NT2/D1 (cell line): ENCODE measurements around the gene CADM2.
"Not testable (repeated sequence)": the region's sequence is repeated elsewhere in the genome, so short reads cannot be mapped to it uniquely, and the experiment has no call there.

Experiments
- DNase-seq: peaks from one replicate; pipeline ENCODE4 v3.0.0-alpha.2; 2011; ENCODE audit warnings: low read depth, low spot score
- H3K27me3 ChIP-seq: 2 replicates; pipeline ENCODE4 v1.6.0; 2011; ENCODE audit warnings: mild to moderate bottlenecking; ENCODE audit not compliant: insufficient read length, insufficient read depth
- H3K36me3 ChIP-seq: 2 replicates; pipeline ENCODE4 v1.6.1; 2011; ENCODE audit warnings: mild to moderate bottlenecking, low read length, mixed read lengths; ENCODE audit not compliant: insufficient read depth, insufficient read length
- H3K4me1 ChIP-seq: 2 replicates; pipeline ENCODE4 v1.5.1; 2011; ENCODE audit not compliant: insufficient read depth, insufficient read length
- H3K4me3 ChIP-seq: 2 replicates; pipeline ENCODE4 v1.5.1; 2011; ENCODE audit warnings: low read depth; ENCODE audit not compliant: insufficient read length
- H3K9ac ChIP-seq: 2 replicates; pipeline ENCODE4 v1.6.0; 2011; ENCODE audit warnings: low read depth; ENCODE audit not compliant: insufficient read length
- H3K9me3 ChIP-seq: 2 replicates; pipeline ENCODE4 v1.5.1; 2011; ENCODE audit warnings: mild to moderate bottlenecking, low read length; ENCODE audit not compliant: insufficient read depth
- SUZ12 ChIP-seq: IDR thresholded peaks from 2 replicates; pipeline ENCODE4 v1.6.1; 2011; ENCODE audit not compliant: insufficient read length, insufficient read depth; ENCODE audit errors: extremely low read depth
- YY1 ChIP-seq: IDR thresholded peaks from 2 replicates; pipeline ENCODE4 v1.6.1; 2011; ENCODE audit not compliant: insufficient read length, insufficient read depth
- ZNF274 ChIP-seq: IDR thresholded peaks from 2 replicates; pipeline ENCODE4 v1.6.1; 2011; ENCODE audit warnings: mild to moderate bottlenecking, low read depth, low read length

Gene CADM2

DNA sequence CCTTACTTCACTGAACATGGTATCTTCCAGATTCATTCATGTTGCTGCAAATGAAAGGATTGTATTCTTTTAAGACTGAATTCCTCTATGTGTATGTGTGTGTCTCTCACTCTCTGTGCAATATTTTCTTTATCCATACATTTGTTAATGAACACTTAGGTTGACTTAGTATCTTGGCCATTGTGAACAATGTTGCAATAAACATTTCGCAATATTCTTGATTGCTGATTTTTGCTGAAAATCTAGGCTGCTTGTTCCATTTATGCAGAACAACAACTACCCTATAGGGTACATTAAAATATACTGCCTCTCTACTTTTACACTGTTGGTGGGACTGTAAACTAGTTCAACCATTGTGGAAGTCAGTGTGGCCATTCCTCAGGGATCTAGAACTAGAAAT lies 732.4 kb downstream of the CADM2 start:
- no peak overlapping the region for H3K4me3 ChIP-seq
- DNase-seq, result no peak
- H3K9me3 ChIP-seq, result no peaks in the 10 kb centered on the region
- no peaks in the 10 kb centered on the region for H3K27me3 ChIP-seq
- no peak overlapping the region for H3K9ac ChIP-seq
- no peaks in the 10 kb centered on the region for H3K4me1 ChIP-seq
- no peaks in the 10 kb centered on the region for H3K36me3 ChIP-seq
- TF ChIP-seq ZNF274, result no peak

DNA sequence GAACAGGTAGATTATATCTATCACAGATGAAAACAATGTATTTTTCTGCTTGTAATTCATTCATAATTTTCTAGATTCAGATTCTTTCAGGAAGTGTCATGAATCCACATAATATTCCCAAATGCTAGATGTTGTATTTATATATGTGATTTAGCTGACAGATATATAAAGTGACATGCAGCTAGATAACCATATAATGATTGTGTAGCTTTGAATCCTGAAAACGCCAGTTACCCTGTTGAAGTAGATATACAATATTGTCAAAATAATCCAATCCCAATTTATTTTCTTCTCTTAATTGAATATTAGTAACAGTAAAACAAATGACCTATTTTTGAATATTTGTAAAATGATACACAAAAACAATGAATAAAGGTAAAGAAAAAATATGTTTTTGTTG lies 738.4 kb downstream of the CADM2 start:
- no peaks in the 10 kb centered on the region for H3K36me3 ChIP-seq
- DNase-seq, result no peak
- TF ChIP-seq SUZ12 (no peak), ZNF274 (no peak), YY1 (no peak)
- H3K4me3 ChIP-seq, result no peak overlapping the region
- H3K9me3 ChIP-seq, result peaks cover 14% of the 10 kb centered on the region; the same call in 1 of the 2 replicates
- no peak overlapping the region for H3K9ac ChIP-seq
- no peaks in the 10 kb centered on the region for H3K4me1 ChIP-seq
- no peaks in the 10 kb centered on the region for H3K27me3 ChIP-seq

DNA sequence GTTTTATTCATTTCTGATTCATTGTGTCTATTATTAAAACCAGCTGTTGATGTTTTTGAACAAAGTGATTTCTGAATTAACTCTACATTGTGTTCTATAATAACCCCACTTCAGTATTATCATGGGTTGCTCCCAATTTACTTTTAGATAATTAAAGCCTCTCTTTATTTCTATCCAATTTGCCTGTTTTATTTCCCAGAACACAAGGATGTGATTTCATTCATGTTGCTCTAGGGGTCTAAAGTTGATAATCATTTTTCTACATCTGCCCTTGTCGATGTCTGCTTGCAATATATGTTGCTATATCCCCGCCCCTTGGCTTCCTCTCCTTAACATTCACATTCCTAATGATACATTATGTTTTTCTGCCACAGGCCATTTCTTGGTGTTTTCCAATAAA lies 747.3 kb downstream of the CADM2 start:
- H3K9me3 ChIP-seq, result no peaks in the 10 kb centered on the region
- TF ChIP-seq YY1 (no peak), ZNF274 (no peak), SUZ12 (no peak)
- H3K4me3 ChIP-seq, result no peak overlapping the region
- no peaks in the 10 kb centered on the region for H3K36me3 ChIP-seq
- no peak for DNase-seq
- no peaks in the 10 kb centered on the region for H3K4me1 ChIP-seq
- no peaks in the 10 kb centered on the region for H3K27me3 ChIP-seq
- H3K9ac ChIP-seq, result no peak overlapping the region

DNA sequence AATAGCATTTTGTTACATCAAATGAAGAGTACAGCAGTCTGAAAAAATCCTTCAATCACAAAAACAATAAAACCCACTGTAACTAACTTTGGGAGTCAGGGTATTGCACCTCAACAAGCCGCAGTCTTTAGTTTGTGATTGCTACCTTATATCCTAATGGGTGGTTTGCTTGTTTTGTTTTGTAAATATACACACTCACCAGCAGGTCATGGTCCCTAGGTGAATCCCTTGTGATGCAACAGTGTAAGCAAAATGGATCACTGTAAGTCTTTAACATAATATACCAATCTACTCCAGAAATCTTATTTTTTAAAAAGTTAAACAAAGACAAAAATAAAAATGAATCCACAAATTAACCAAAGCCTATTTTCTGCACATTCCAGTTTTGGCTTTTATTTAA lies 749.5 kb downstream of the CADM2 start:
- not testable (repeated sequence) for H3K9me3 ChIP-seq, H3K4me3 ChIP-seq, H3K27me3 ChIP-seq, H3K4me1 ChIP-seq, DNase-seq, H3K36me3 ChIP-seq, H3K9ac ChIP-seq

DNA sequence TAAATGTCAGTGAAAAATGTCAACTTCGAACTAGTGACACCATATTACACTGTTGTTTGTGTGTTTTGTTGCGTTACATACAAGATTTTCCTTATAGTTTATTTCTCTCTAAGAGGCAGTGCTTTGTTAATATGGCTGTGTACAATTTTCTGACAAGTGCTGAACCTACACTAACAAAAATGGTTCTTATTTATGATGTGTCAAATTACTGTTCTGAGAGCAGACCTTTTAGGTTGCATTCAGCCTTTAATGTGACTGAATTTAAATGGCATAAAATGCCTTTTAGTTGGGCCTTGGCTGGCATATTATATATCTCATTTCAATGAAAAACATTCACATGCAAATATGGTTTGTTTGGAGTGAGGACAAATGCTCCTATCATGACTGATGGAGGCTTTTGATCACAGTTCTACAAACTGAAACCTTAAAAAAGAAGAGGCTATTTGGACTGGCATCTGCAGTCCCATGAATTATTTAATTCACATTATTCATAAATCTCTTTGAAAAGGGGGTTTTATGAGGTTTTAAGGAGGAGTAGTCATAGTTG lies 750.6 kb downstream of the CADM2 start:
- Histone ChIP-seq H3K4me1 (no peaks in the 10 kb centered on the region), H3K27me3 (no peaks in the 10 kb centered on the region), H3K9me3 (no peaks in the 10 kb centered on the region), H3K9ac (no peak overlapping the region), H3K4me3 (no peak overlapping the region), H3K36me3 (no peaks in the 10 kb centered on the region)
- TF ChIP-seq SUZ12 (no peak), YY1 (no peak), ZNF274 (no peak)
- no peak for DNase-seq

DNA sequence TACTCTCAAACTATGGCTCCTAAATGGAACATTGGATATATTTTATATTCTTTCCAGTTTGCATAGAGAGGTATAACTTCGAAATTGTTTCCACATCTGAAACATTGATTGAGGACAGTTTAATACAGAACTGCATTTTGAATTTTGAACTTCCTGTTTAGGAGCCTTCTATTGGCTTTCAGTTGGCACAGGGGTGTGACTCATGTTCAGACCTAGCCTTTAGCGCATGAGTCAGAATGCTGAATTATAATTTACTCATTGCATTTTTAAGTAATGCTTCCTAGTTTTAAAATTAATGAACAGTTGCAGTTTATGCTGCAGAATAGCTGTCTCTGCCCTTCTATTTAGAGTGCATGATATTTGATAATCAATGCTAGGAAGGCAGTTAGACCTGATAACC lies 751.7 kb downstream of the CADM2 start:
- H3K9me3 ChIP-seq, result no peaks in the 10 kb centered on the region

DNA sequence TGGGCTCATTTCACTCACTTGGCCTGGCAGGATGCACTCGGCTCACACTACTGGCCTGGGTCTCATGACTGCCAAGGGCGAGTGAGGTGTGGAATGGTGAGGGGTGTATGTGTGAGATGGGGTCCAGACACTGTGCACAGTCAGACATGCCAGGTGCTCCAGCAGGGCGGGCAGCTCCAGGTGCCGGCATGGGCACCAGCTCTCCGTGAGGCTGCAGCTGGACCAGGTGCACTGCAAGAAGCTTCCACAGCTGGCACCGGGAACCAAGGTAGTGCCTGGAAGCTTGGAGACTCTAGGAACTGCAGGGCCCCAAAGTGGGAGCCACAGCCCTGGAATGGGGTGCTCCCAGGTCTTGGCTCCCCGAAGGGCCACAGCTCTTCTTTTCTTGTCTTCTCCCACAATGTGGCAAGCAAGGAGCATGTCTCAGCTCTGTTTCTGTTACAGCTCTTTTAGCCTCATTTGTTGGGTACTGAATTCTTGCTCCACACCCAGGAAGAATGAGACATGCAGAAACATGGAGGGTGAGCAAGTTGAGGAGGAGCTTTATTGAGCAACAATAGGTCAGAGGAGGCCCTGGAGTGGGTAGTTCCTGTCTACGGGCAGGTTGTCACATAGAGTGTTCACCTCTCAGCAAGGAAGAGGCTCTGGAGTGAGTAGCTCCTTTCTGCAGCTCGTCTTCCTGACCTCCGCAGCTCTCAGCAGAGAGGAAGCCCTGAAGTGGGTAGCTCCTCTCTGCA lies 762.8 kb downstream of the CADM2 start:
- TF ChIP-seq ZNF274 (no peak), SUZ12 (no peak), YY1 (no peak)
- Histone ChIP-seq H3K27me3 (no peaks in the 10 kb centered on the region), H3K9ac (no peak overlapping the region), H3K4me3 (no peak overlapping the region), H3K4me1 (no peaks in the 10 kb centered on the region), H3K36me3 (no peaks in the 10 kb centered on the region), H3K9me3 (peaks cover 17% of the 10 kb centered on the region)
- no peak for DNase-seq

More for the DNA sequence above, 751.7 kb downstream of the CADM2 start:
- no peaks in the 10 kb centered on the region for H3K27me3 ChIP-seq
- H3K9ac ChIP-seq, result no peak overlapping the region
- no peak for DNase-seq
- no peak overlapping the region for H3K4me3 ChIP-seq
- H3K4me1 ChIP-seq, result no peaks in the 10 kb centered on the region
- no peak for TF ChIP-seq ZNF274
- no peak for TF ChIP-seq YY1
- no peak for TF ChIP-seq SUZ12
- H3K36me3 ChIP-seq, result no peaks in the 10 kb centered on the region
